A549 treated with CpdA at 1 μM for 4 hours (cell line): Measurements from ENCODE around the gene MAP3K10. TPM values are rescaled to one million over a fixed set of nuclear protein-coding genes. Genes with fewer than 3 reads are reported as not detected.

Experiments used
- total RNA-seq: library from RNA; stranded (reverse); fragments of 200-300 nt; extraction: Qiagen RNA extraction; gene quantifications from 5 replicates; pipeline ENCODE4 v1.2.3, GENCODE V29; 2022; ENCODE audit warnings: low read depth

Gene MAP3K10
- 15.2 to 20.0 TPM (median 18.3 TPM) in 5 replicates for total RNA-seq

DNA sequence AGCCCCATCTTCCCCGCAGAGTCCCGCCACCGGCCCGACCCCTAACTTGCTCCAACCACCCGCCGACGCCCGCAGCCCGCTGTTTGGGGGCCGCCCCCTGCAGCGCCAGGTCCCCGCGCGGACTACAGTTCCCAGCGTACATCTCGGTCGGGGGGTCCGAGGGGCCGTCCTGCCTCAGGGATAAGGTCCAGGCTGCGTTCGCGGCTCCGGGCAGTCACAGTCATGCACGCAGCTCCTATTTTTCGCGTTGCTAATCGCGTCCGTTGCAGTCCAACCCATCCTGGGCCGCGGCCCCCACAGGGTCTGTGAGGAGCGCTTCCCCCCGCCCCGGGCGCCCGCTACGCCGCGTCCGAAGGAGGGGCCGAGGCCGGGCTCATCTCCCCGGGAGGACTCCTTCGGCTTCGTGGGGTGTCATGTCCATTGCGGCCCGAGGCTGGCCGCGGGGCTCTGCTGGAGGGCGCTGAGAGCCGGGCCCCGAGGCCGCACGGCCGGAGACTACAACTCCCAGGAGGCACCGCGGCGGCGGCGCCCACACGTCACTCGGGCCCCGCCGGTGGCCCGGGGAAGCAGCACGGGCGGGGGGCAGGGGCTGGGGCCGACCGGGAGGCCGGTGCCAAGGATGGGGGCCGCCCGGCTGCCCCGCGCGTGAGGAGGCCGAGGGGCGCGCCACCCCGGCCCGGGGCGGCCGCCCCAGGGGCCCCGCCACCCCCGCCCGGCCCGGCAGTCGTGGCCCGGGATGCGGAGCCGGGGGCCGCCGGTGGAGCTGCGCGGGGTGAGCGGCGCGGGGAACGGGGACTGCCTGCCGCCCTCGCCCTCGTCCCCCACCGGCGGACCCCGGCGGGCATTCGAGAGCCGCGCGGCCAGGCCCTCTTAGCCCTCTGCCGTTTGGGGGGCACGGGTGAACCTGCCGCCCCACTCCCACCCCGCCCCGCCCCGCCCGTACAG is at the start of gene MAP3K10:
TSS of gene MAP3K10 (plus strand) at position 536 of the 945 bp plus-strand sequence. CDS start 606 bp downstream, outside the sequence.

DNA sequence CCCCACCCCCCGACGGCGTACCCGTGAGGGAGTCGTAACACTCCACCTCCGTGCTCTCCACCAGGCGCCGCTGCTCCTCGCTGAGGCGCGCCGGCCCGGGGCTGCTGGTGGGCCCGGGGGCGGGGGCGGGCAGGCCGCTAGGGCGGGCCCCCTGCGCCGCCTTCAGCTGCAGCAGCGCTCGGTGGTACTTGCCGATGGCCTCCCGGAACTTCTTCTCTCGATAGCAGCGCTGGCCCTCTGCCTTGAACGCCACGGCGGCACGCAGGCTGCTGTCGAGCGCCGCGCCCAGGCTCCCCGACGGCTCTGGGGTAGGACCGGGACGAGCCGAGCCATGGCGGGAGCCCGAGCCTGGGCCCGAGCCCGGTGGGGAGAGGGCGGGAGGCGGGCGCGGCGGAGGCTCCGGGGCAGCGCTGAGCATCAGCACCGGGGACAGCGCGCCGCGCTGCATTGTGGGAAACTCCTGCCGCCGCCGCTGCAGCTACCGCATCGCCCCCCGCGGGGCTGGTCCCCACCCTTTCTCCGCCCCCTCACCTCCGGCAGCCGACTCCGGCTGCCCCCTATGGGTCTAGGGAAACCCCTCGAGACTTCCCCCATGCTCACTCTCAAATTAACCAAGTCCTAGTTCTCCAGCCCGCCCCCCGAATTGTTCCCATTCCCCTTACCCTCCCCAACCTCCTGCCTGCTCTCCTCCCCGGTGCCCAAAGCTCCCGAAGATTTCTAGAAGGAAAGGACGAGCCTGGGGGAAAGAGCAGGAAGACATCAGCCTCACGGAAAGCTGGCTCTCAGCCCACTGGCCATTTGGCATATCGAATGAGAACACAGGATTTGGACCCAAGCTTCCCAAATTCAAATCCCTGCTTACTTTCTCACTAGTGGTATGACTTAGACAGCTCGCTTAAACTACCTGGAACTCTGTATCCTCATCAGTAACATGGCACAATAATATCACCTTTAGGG is 27.0 kb downstream of the MAP3K10 start, which contains the start of gene TTC9B:
TSS of gene TTC9B (minus strand) at position 451 of the 957 bp plus-strand sequence. CDS start at position 448, 3 bp downstream.

Other genes with a start within 250 kb of the MAP3K10 start
- 277 to 306 TPM (median 291 TPM) in 5 replicates for gene PSMC4, start 220.3 kb upstream of the MAP3K10 start, total RNA-seq
- 2.0 to 3.1 TPM (median 2.4 TPM) in 5 replicates for gene ZNF546, start 194.4 kb upstream of the MAP3K10 start, total RNA-seq
- 5.1 to 7.6 TPM (median 5.8 TPM) in 5 replicates for gene ZNF780B, start 135.2 kb upstream of the MAP3K10 start, total RNA-seq
- gene ZNF780A, start 100.5 kb upstream of the MAP3K10 start, total RNA-seq, result 28.7 to 32.0 TPM (median 30.2 TPM) in 5 replicates
- gene TTC9B, start 27.0 kb downstream of the MAP3K10 start, total RNA-seq, result 0.62 to 0.81 TPM (median 0.76 TPM) in 5 replicates
- 0.09 to 0.30 TPM (median 0.17 TPM) in 5 replicates for gene CCNP, start 35.3 kb downstream of the MAP3K10 start, total RNA-seq
- gene AKT2, start 93.9 kb downstream of the MAP3K10 start, total RNA-seq, result 127 to 188 TPM (median 177 TPM) in 5 replicates
- 22.8 to 32.2 TPM (median 32.0 TPM) in 5 replicates for gene C19orf47, start 157.0 kb downstream of the MAP3K10 start, total RNA-seq
- gene PLD3, start 157.3 kb downstream of the MAP3K10 start, total RNA-seq, result 249 to 274 TPM (median 257 TPM) in 5 replicates
- gene HIPK4, start 198.8 kb downstream of the MAP3K10 start, total RNA-seq, result 0.19 to 0.41 TPM (median 0.23 TPM) in 5 replicates
- 1.2 to 1.9 TPM (median 1.5 TPM) in 5 replicates for gene PRX, start 222.0 kb downstream of the MAP3K10 start, total RNA-seq
- 23.5 to 42.7 TPM (median 31.9 TPM) in 5 replicates for gene SERTAD1, start 234.6 kb downstream of the MAP3K10 start, total RNA-seq